Trophoblast cell (in vitro differentiated cells and primary cell): ENCODE measurements around the gene KLHL15.

Experiments
- DNase-seq, 2 donors: peaks; one replicate each; pipeline ENCODE4 v3.0.0-alpha.2; 2016
- H2AFZ ChIP-seq: 2 replicates; pipeline ENCODE4 v1.6.1; 2013; ENCODE audit warnings: low read length, moderate library complexity, mild to moderate bottlenecking; ENCODE audit not compliant: insufficient read depth, poor library complexity
- H2AK5ac ChIP-seq: 2 replicates; pipeline ENCODE4 v1.6.1; 2013; ENCODE audit warnings: mild to moderate bottlenecking, low read length
- H2BK120ac ChIP-seq: 2 replicates; pipeline ENCODE4 v1.6.1; 2013; ENCODE audit warnings: low read length, mild to moderate bottlenecking, moderate library complexity; ENCODE audit not compliant: insufficient read depth, poor library complexity
- H2BK12ac ChIP-seq: 2 replicates; pipeline ENCODE4 v1.6.1; 2013; ENCODE audit warnings: mild to moderate bottlenecking, low read length, moderate library complexity
- H2BK5ac ChIP-seq: 2 replicates; pipeline ENCODE4 v1.6.1; 2013; ENCODE audit warnings: low read length, low read depth, moderate library complexity, mild to moderate bottlenecking; ENCODE audit not compliant: poor library complexity
- H3K14ac ChIP-seq: 2 replicates; pipeline ENCODE4 v1.6.1; 2013; ENCODE audit warnings: mild to moderate bottlenecking, low read length
- H3K18ac ChIP-seq: 2 replicates; pipeline ENCODE4 v1.6.1; 2013; ENCODE audit warnings: mild to moderate bottlenecking, low read length
- H3K23ac ChIP-seq: 2 replicates; pipeline ENCODE4 v1.6.1; 2013; ENCODE audit warnings: low read length
- H3K27ac ChIP-seq: 2 replicates; pipeline ENCODE4 v1.5.1; 2013; ENCODE audit warnings: low read depth, mild to moderate bottlenecking, inconsistent platforms, low read length, moderate library complexity
- H3K27me3 ChIP-seq: 2 replicates; pipeline ENCODE4 v1.6.1; 2013; ENCODE audit warnings: inconsistent platforms, mild to moderate bottlenecking, low read length, moderate library complexity; ENCODE audit not compliant: insufficient read depth
- H3K36me3 ChIP-seq, 2 experiments: 1 replicate in 1 of 2; 2 replicates in 1 of 2; pipeline ENCODE4 v1.6.1; 2013; ENCODE audit warnings: low read length in 2 of 2, mild to moderate bottlenecking in 2 of 2, moderate library complexity in 1 of 2; ENCODE audit not compliant: insufficient read depth in 2 of 2, control insufficient read depth in 1 of 2
- H3K4ac ChIP-seq: 2 replicates; pipeline ENCODE4 v1.6.1; 2013; ENCODE audit warnings: low read depth, mild to moderate bottlenecking, low read length, moderate library complexity
- H3K4me1 ChIP-seq, 2 experiments: 1 replicate in 1 of 2; 2 replicates in 1 of 2; pipeline ENCODE4 v1.6.1; 2013; ENCODE audit warnings: low read length in 2 of 2, mild to moderate bottlenecking in 2 of 2, moderate library complexity in 1 of 2; ENCODE audit not compliant: insufficient read depth in 2 of 2, control insufficient read depth in 1 of 2
- H3K4me2 ChIP-seq: 2 replicates; pipeline ENCODE4 v1.6.1; 2013; ENCODE audit warnings: inconsistent platforms, mild to moderate bottlenecking, low read length, moderate library complexity
- H3K4me3 ChIP-seq: 2 replicates; pipeline ENCODE4 v1.5.1; 2013; ENCODE audit warnings: mild to moderate bottlenecking, low read depth, low read length, inconsistent platforms
- H3K79me1 ChIP-seq: one replicate; pipeline ENCODE4 v1.6.1; 2013; ENCODE audit warnings: low read length
- H3K79me2 ChIP-seq: 2 replicates; pipeline ENCODE4 v1.6.1; 2013; ENCODE audit warnings: low read length, mild to moderate bottlenecking; ENCODE audit not compliant: control insufficient read depth, insufficient read depth, poor library complexity
- H3K9ac ChIP-seq: 2 replicates; pipeline ENCODE4 v1.6.1; 2013; ENCODE audit warnings: mild to moderate bottlenecking, low read length
- H3K9me3 ChIP-seq: 2 replicates; pipeline ENCODE4 v1.6.1; 2013; ENCODE audit warnings: low read depth, mild to moderate bottlenecking, control low read depth, inconsistent platforms, low read length; ENCODE audit not compliant: insufficient read depth
- H4K12ac ChIP-seq: 2 replicates; pipeline ENCODE4 v1.6.1; 2013; ENCODE audit warnings: low read depth, mild to moderate bottlenecking, low read length, moderate library complexity
- H4K8ac ChIP-seq: 2 replicates; pipeline ENCODE4 v1.6.1; 2013; ENCODE audit warnings: low read depth, mild to moderate bottlenecking, low read length, moderate library complexity
- H4K91ac ChIP-seq: one replicate; pipeline ENCODE4 v1.6.1; 2013; ENCODE audit warnings: low read depth, mild to moderate bottlenecking, low read length, moderate library complexity
- WGBS: extraction: QIAGEN DNeasy Blood & Tissue Kit; methylation state at CpG from one replicate; pipeline ENCODE4 v1.1.7; 2013; ENCODE audit warnings: missing lambda C conversion rate; ENCODE audit not compliant: insufficient read length, insufficient coverage; ENCODE audit errors: extremely low coverage; 5-methylcytosine and 5-hydroxymethylcytosine counted together

KLHL15 gene

DNA sequence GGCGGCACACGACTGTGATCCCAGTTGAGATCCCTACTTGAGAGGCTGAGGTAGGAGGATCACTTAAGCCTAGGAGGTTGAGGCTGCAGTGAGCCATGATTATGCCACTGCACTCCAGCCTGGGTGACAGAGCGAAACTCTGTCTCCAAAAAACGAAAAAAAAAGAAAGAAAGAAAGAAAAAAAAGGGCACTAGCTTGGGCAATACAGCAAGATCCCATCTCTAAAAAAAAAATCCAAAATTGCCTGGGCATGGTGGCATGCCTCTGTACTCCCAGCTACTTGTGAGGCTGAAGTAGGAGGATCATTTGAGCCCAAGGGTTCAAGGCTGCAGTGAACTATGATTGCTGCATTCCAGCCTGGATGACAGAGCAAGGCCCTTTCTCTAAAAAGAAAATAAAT, 10.7 kb upstream of the KLHL15 start:
- H3K23ac ChIP-seq, result no peak overlapping the region
- H2BK120ac ChIP-seq, result no peak overlapping the region
- H3K9ac ChIP-seq, result no peak overlapping the region
- no peak overlapping the region for H3K18ac ChIP-seq
- no peaks in the 10 kb centered on the region for H3K36me3 ChIP-seq
- H2BK12ac ChIP-seq, result no peak overlapping the region
- no peak overlapping the region for H2BK5ac ChIP-seq
- H3K79me1 ChIP-seq, result no peaks in the 10 kb centered on the region
- H3K4me3 ChIP-seq, result no peak overlapping the region
- no peak overlapping the region for H3K4ac ChIP-seq
- H3K27ac ChIP-seq, result no peak overlapping the region
- no peaks in the 10 kb centered on the region for H3K9me3 ChIP-seq
- no peak overlapping the region for H3K4me2 ChIP-seq
- no peak overlapping the region for H4K91ac ChIP-seq
- no peak overlapping the region for H2AFZ ChIP-seq
- H4K8ac ChIP-seq, result no peak overlapping the region
- no peaks in the 10 kb centered on the region for H3K27me3 ChIP-seq
- DNase-seq, result no peak
- no peaks in the 10 kb centered on the region for H3K4me1 ChIP-seq
- no peak overlapping the region for H2AK5ac ChIP-seq
- no peaks in the 10 kb centered on the region for H3K79me2 ChIP-seq
- H3K14ac ChIP-seq, result no peak overlapping the region
- WGBS, result no CpG with 5 or more reads among the region's 4 CpGs
- H4K12ac ChIP-seq, result no peak overlapping the region

DNA sequence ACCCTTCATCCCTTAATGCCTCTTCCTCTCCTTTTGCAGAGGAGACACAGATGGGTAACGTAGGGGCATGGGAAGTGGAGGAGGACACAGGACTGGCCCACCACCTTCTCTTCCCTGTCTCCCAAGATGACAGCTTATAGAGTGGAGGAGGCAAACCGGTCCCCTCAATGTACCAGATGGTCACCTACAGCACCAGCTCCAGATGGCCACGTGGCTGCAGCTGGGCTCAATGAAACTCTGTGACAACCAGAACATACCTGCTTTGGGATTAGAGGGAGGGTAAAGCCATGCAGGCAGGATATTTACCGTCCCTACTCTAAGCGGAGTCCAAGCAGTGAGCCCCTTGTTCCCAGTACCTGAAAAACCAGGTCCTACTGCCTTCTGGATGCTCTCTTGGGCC, 7.5 kb upstream of the KLHL15 start:
- Histone ChIP-seq H3K27ac (no peak overlapping the region), H3K14ac (no peak overlapping the region), H2AFZ (no peak overlapping the region)

DNA sequence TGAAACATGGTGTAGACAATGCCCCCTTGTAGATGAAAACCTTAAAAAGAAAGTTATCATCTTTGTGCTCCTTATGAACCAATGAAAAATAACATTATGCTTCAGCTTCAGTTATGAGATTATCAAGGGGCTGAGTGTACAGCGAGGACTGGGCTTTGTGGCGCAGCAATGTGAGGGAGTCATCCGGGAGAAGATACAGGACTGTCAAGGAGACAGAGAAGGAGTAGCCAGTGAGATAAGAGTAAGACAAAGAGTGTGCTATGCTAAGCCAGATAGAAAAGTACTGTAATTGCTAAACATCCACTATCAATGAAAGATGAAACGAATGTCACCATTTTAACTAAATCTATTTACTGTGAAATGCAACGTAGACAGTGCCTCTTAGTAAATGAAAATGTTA, 3.6 kb upstream of the KLHL15 start:
- H3K4ac ChIP-seq, result no peak overlapping the region
- no peaks in the 10 kb centered on the region for H3K36me3 ChIP-seq
- H3K27me3 ChIP-seq, result no peaks in the 10 kb centered on the region
- no peak overlapping the region for H3K4me2 ChIP-seq
- H3K18ac ChIP-seq, result no peak overlapping the region
- no peak overlapping the region for H3K23ac ChIP-seq
- no CpG with 5 or more reads among the region's 5 CpGs for WGBS
- H3K9ac ChIP-seq, result no peak overlapping the region
- H4K8ac ChIP-seq, result no peak overlapping the region
- DNase-seq, result no peak
- H3K4me3 ChIP-seq, result no peak overlapping the region
- H2AK5ac ChIP-seq, result no peak overlapping the region
- H3K79me1 ChIP-seq, result peaks cover 5% of the 10 kb centered on the region
- H4K91ac ChIP-seq, result no peak overlapping the region
- H3K4me1 ChIP-seq, result no peaks in the 10 kb centered on the region
- H3K14ac ChIP-seq, result no peak overlapping the region
- H3K27ac ChIP-seq, result no peak overlapping the region
- peaks cover 2% of the 10 kb centered on the region for H3K79me2 ChIP-seq
- no peak overlapping the region for H2BK120ac ChIP-seq
- no peak overlapping the region for H2BK5ac ChIP-seq
- no peak overlapping the region for H4K12ac ChIP-seq
- H2AFZ ChIP-seq, result no peak overlapping the region
- H3K9me3 ChIP-seq, result no peaks in the 10 kb centered on the region
- no peak overlapping the region for H2BK12ac ChIP-seq

More for the DNA sequence above, 7.5 kb upstream of the KLHL15 start:
- H3K4ac ChIP-seq, result no peak overlapping the region
- no peaks in the 10 kb centered on the region for H3K27me3 ChIP-seq
- no peak overlapping the region for H2BK5ac ChIP-seq
- H2AK5ac ChIP-seq, result no peak overlapping the region
- no CpG with 5 or more reads among the region's 5 CpGs for WGBS
- no peaks in the 10 kb centered on the region for H3K4me1 ChIP-seq
- no peak for DNase-seq
- no peaks in the 10 kb centered on the region for H3K9me3 ChIP-seq
- no peak overlapping the region for H3K4me2 ChIP-seq
- no peak overlapping the region for H4K91ac ChIP-seq
- H4K12ac ChIP-seq, result no peak overlapping the region
- H3K9ac ChIP-seq, result no peak overlapping the region
- H4K8ac ChIP-seq, result no peak overlapping the region
- no peaks in the 10 kb centered on the region for H3K36me3 ChIP-seq
- H3K18ac ChIP-seq, result no peak overlapping the region
- H2BK120ac ChIP-seq, result no peak overlapping the region
- no peak overlapping the region for H3K4me3 ChIP-seq
- no peak overlapping the region for H2BK12ac ChIP-seq
- H3K79me2 ChIP-seq, result no peaks in the 10 kb centered on the region
- no peak overlapping the region for H3K23ac ChIP-seq
- H3K79me1 ChIP-seq, result no peaks in the 10 kb centered on the region

DNA sequence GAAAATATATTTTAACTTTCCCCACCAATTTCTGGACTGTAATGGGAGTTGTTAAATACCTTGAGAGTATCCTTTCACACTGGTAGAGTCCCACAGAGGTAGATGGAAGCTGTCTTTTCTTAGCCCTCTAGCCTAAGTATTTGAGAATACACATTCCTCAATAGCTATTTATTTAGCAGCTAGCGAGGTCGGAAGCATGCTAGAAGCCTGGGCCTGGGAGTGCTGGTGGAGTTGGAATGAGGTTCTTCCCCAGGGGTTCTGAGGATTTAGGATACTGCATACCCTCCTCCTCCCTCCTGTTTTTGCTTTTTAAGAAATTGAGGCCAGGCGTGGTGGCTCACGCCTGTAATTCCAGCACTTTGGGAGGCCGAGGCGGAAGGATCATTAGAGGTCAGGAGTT, 999 bp upstream of the KLHL15 start:
- peaks cover 10% of the 10 kb centered on the region for H3K79me1 ChIP-seq
- H4K8ac ChIP-seq, result no peak overlapping the region
- no peak overlapping the region for H2BK12ac ChIP-seq
- H2BK120ac ChIP-seq, result no peak overlapping the region
- H3K9ac ChIP-seq, result no peak overlapping the region
- H2BK5ac ChIP-seq, result no peak overlapping the region
- no peak overlapping the region for H3K4me3 ChIP-seq
- no peak overlapping the region for H4K12ac ChIP-seq
- H3K79me2 ChIP-seq, result peaks cover 7% of the 10 kb centered on the region
- H2AFZ ChIP-seq, result no peak overlapping the region
- H3K4me2 ChIP-seq, result no peak overlapping the region
- WGBS, result no CpG with 5 or more reads among the region's 6 CpGs
- H4K91ac ChIP-seq, result no peak overlapping the region
- H3K27ac ChIP-seq, result no peak overlapping the region
- H2AK5ac ChIP-seq, result no peak overlapping the region
- H3K18ac ChIP-seq, result no peak overlapping the region
- H3K4me1 ChIP-seq, result no peaks in the 10 kb centered on the region
- no peaks in the 10 kb centered on the region for H3K36me3 ChIP-seq
- H3K4ac ChIP-seq, result no peak overlapping the region
- no peak overlapping the region for H3K23ac ChIP-seq
- H3K9me3 ChIP-seq, result no peaks in the 10 kb centered on the region
- DNase-seq, result no peak
- H3K27me3 ChIP-seq, result no peaks in the 10 kb centered on the region
- H3K14ac ChIP-seq, result no peak overlapping the region
